Inflammatory macrophage treated with lipopolysaccharide for 1 hour (primary cell): ENCODE results near the gene SLC47A2.

Experiments used
- DNase-seq, 2 donors: peaks; one replicate each; pipeline ENCODE4 v3.0.0-alpha.2; 2020 to 2022

The SLC47A2 gene

GRCh38 chr17:19642373-19642893 is 74.0 kb downstream of the SLC47A2 start:
- DNase-seq: no peak

GRCh38 chr17:19641687-19642372 is 74.6 kb downstream of the SLC47A2 start:
- no peak for DNase-seq

- DNase-seq: no peak
These were observed 84.5 kb downstream of the SLC47A2 start for GRCh38 chr17:19631905-19632304.

GRCh38 chr17:19630661-19631060 is 85.7 kb downstream of the SLC47A2 start:
- DNase-seq: no peak

GRCh38 chr17:19630035-19630434 is 86.3 kb downstream of the SLC47A2 start:
- no peak for DNase-seq

GRCh38 chr17:19629449-19629848 is 86.9 kb downstream of the SLC47A2 start:
- no peak for DNase-seq
